K562 (cell line): ENCODE results near the gene APP.

Experiments used
- EZH2 ChIP-seq: IDR thresholded peaks from 2 replicates; pipeline ENCODE4 v1.6.1; 2012; ENCODE audit warnings: low read depth, mild to moderate bottlenecking, inconsistent platforms, low read length, borderline replicate concordance
- NR2C2 ChIP-seq, 2 experiments: fragments of 200-800 bp in 1 of 2; sonication (Bioruptor generic) in 1 of 2; sonication (generic) in 1 of 2; formaldehyde crosslinking in 1 of 2; IDR thresholded peaks; 2 replicates each; pipeline versions ENCODE4 v1.6.1 to v1.8.0; 2016 to 2022; ENCODE audit warnings: mild to moderate bottlenecking in 1 of 2, missing compliant biosample characterization in 1 of 2, missing genetic modification characterization in 1 of 2, missing genetic modification reagents in 1 of 2
- NR3C1 ChIP-seq: sonication (generic); formaldehyde crosslinking; IDR thresholded peaks from 2 replicates; pipeline ENCODE4 v1.8.1; 2022; ENCODE audit warnings: missing genetic modification reagents
- ZSCAN29 ChIP-seq: fragments of 450-650 bp; IDR thresholded peaks from 2 replicates; pipeline ENCODE4 v1.6.1; 2017
- TF ChIP-seq, protein P1 (sequence below): fragments of 450-650 bp; conservative IDR thresholded peaks from 2 replicates; pipeline ENCODE4 v1.6.1; 2016; ENCODE audit warnings: missing genetic modification characterization, low read depth, mild to moderate bottlenecking, missing compliant biosample characterization, moderate library complexity

DNA sequence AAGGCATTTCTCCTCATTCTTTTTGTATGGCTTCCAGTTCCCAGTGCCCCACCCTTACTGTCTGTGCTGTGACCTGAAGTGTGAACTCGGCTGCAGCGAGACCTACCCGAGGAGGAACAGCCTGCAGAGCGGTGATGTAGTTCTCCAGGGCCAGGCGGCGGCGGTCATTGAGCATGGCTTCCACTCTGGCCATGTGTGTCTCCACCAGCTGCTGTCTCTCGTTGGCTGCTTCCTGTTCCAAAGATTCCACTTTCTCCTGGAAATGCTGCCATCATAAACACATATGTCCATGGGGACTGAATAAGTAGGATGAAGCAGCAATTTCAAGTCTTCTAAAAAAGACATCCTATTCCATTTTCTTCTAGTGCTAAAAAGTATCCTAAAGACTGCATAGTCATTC lies 195.6 kb downstream of the APP start:
- TF ChIP-seq NR3C1 (CRISPR knock-in tag), result no peak
- TF ChIP-seq EZH2, result no peak
- TF ChIP-seq, protein P1, sequence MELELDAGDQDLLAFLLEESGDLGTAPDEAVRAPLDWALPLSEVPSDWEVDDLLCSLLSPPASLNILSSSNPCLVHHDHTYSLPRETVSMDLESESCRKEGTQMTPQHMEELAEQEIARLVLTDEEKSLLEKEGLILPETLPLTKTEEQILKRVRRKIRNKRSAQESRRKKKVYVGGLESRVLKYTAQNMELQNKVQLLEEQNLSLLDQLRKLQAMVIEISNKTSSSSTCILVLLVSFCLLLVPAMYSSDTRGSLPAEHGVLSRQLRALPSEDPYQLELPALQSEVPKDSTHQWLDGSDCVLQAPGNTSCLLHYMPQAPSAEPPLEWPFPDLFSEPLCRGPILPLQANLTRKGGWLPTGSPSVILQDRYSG (tag), result no peak
- TF ChIP-seq NR2C2 (CRISPR knock-in tag; IDR thresholded peaks at IDR 0.05), result no peak
- TF ChIP-seq NR2C2 (tag; IDR thresholded peaks at IDR 0.05), result no peak
- no peak for TF ChIP-seq ZSCAN29
